ENCODE measurements around the gene CIZ1. TPM values are rescaled to one million over a fixed set of nuclear protein-coding genes. Genes with fewer than 3 reads are reported as not detected.
"Not testable (repeated sequence)": the region's sequence is repeated elsewhere in the genome, so short reads cannot be mapped to it uniquely, and the experiment has no call there.

Gene CIZ1
- total RNA-seq, 1 donor from 2014 or later, result 156 TPM

- Mint-ChIP-seq H3K4me1 (ENCODE audit: unreplicated experiment) (no peaks in the 10 kb centered on the region), H3K27ac (ENCODE audit: unreplicated experiment) (no peak overlapping the region), H3K36me3 (ENCODE audit: low read depth, unreplicated experiment) (peaks cover 46% of the 10 kb centered on the region), H3K4me3 (ENCODE audit: unreplicated experiment) (no peak overlapping the region), H3K27me3 (ENCODE audit: unreplicated experiment) (peaks cover 6% of the 10 kb centered on the region), H3K9me3 (ENCODE audit: unreplicated experiment) (no peaks in the 10 kb centered on the region)
- no peak for TF ChIP-seq CTCF (IDR thresholded peaks at IDR 0.05; ENCODE audit: unreplicated experiment)
- DNase-seq (ENCODE audit: low spot score), result no peak
Measured at GRCh38 chr9:128182893-128183588, 8.3 kb downstream of the CIZ1 start.

DNA sequence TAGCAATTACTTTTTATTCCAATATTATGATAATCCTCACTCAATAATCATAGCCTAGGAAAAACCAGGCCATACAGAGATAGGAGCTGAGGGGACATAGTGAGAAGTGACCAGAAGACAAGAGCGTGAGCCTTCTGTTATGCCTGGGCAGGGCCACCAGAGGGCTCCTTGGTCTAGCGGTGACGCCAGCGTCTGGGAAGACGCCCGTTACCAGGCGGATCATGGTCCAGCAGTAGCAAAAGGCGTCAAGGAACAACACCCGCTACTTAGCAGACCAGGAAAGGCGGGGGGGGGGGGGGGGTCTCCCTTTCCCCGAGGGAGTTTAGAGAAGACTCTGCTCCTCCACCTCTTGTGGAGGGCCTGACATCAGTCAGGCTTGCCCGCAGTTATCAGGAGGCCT, 9.9 kb downstream of the CIZ1 start:
- DNase-seq (ENCODE audit: low spot score), result peak; percentile 63
- not testable (repeated sequence) for H3K27me3 Mint-ChIP-seq (ENCODE audit: unreplicated experiment); H3K27ac Mint-ChIP-seq (ENCODE audit: unreplicated experiment); H3K9me3 Mint-ChIP-seq (ENCODE audit: unreplicated experiment); H3K4me3 Mint-ChIP-seq (ENCODE audit: unreplicated experiment); H3K4me1 Mint-ChIP-seq (ENCODE audit: unreplicated experiment)
- peak; percentile 35 for TF ChIP-seq CTCF (IDR thresholded peaks at IDR 0.05; ENCODE audit: unreplicated experiment)
- peaks cover 44% of the 10 kb centered on the region for H3K36me3 Mint-ChIP-seq (ENCODE audit: low read depth, unreplicated experiment)

DNA sequence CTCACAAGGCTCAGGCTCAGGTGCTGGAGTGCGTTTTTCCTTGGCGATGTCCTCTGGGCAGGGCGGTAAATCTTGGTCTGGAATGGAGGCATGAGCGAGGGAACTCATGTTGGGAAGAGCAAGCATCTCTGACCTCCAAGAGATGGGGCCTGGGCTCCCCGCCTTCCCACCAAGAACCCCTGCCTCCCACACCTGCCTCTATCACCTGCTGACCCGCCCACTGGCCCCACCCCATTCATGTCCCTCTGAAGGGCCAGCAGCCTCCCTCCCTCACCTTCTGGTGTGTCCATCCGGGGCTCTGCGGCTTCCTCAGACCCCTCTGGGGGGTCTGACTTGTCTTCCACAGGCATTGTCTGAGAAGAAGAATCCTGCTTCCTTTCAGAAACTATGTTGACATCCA, 10.9 kb downstream of the CIZ1 start:
- H3K36me3 Mint-ChIP-seq (ENCODE audit: low read depth, unreplicated experiment), result peaks cover 44% of the 10 kb centered on the region
- H3K4me3 Mint-ChIP-seq (ENCODE audit: unreplicated experiment), result no peak overlapping the region
- H3K4me1 Mint-ChIP-seq (ENCODE audit: unreplicated experiment), result no peaks in the 10 kb centered on the region
- H3K9me3 Mint-ChIP-seq (ENCODE audit: unreplicated experiment), result no peaks in the 10 kb centered on the region
- TF ChIP-seq CTCF (IDR thresholded peaks at IDR 0.05; ENCODE audit: unreplicated experiment), result no peak
- H3K27ac Mint-ChIP-seq (ENCODE audit: unreplicated experiment), result no peak overlapping the region
- peaks cover 4% of the 10 kb centered on the region for H3K27me3 Mint-ChIP-seq (ENCODE audit: unreplicated experiment)
- DNase-seq (ENCODE audit: low spot score), result no peak

GRCh38 chr9:128180001-128180400, 11.4 kb downstream of the CIZ1 start:
- Mint-ChIP-seq H3K27me3 (ENCODE audit: unreplicated experiment) (peaks cover 4% of the 10 kb centered on the region), H3K9me3 (ENCODE audit: unreplicated experiment) (no peaks in the 10 kb centered on the region), H3K36me3 (ENCODE audit: low read depth, unreplicated experiment) (peaks cover 48% of the 10 kb centered on the region), H3K4me3 (ENCODE audit: unreplicated experiment) (peak overlapping the region; percentile 31), H3K27ac (ENCODE audit: unreplicated experiment) (no peak overlapping the region), H3K4me1 (ENCODE audit: unreplicated experiment) (no peaks in the 10 kb centered on the region)
- DNase-seq (ENCODE audit: low spot score), result no peak
- no peak for TF ChIP-seq CTCF (IDR thresholded peaks at IDR 0.05; ENCODE audit: unreplicated experiment)

- Mint-ChIP-seq H3K27me3 (ENCODE audit: unreplicated experiment) (peaks cover 4% of the 10 kb centered on the region), H3K9me3 (ENCODE audit: unreplicated experiment) (no peaks in the 10 kb centered on the region), H3K27ac (ENCODE audit: unreplicated experiment) (no peak overlapping the region), H3K4me3 (ENCODE audit: unreplicated experiment) (peak overlapping the region; percentile 37), H3K36me3 (ENCODE audit: low read depth, unreplicated experiment) (peaks cover 52% of the 10 kb centered on the region), H3K4me1 (ENCODE audit: unreplicated experiment) (no peaks in the 10 kb centered on the region)
- no peak for DNase-seq (ENCODE audit: low spot score)
- no peak for TF ChIP-seq CTCF (IDR thresholded peaks at IDR 0.05; ENCODE audit: unreplicated experiment)
Measured at GRCh38 chr9:128178806-128179431, 12.5 kb downstream of the CIZ1 start.
